Spinal cord (tissue), 10 donors: ENCODE data around the gene ATM. TPM values are rescaled to one million over a fixed set of nuclear protein-coding genes. Genes with fewer than 3 reads are reported as not detected.
"Not testable (repeated sequence)": the region's sequence is repeated elsewhere in the genome, so short reads cannot be mapped to it uniquely, and the experiment has no call there.

ENCODE experiments used
- DNase-seq, 6 donors: peaks; one replicate each; pipeline versions ENCODE4 v3.0.0 to v3.0.0-alpha.2; 2013 to 2015; ENCODE audit warnings: low spot score in 6 of 6, low read depth in 4 of 6
- H3K27ac ChIP-seq: one replicate; pipeline ENCODE4 v1.5.1; 2013; ENCODE audit warnings: low read depth, low read length, control low read depth
- H3K27me3 ChIP-seq: one replicate; pipeline ENCODE4 v1.6.1; 2013; ENCODE audit warnings: low read length; ENCODE audit not compliant: control insufficient read depth, insufficient read depth
- H3K36me3 ChIP-seq: one replicate; pipeline ENCODE4 v1.6.1; 2013; ENCODE audit warnings: low read length; ENCODE audit not compliant: control insufficient read depth, insufficient read depth
- H3K4me1 ChIP-seq: one replicate; pipeline ENCODE4 v1.6.1; 2013; ENCODE audit warnings: low read length; ENCODE audit not compliant: control insufficient read depth, insufficient read depth
- H3K4me3 ChIP-seq: one replicate; pipeline ENCODE4 v1.5.1; 2013; ENCODE audit warnings: low read depth, low read length, control low read depth
- H3K9me3 ChIP-seq: one replicate; pipeline ENCODE4 v1.6.1; 2013; ENCODE audit warnings: low read length; ENCODE audit not compliant: control insufficient read depth, insufficient read depth
- WGBS: methylation state at CpG from one replicate; pipeline ENCODE4 v1.1.5; 2013; ENCODE audit warnings: missing lambda C conversion rate; ENCODE audit not compliant: insufficient coverage; 5-methylcytosine and 5-hydroxymethylcytosine counted together
- polyA plus RNA-seq, 2 donors: library from polyadenylated mRNA; unstranded; fragments of 120-200 nt; gene quantifications; one replicate each; pipeline ENCODE4 v1.2.1, GENCODE V29; 2013; ENCODE audit not compliant: insufficient read length in 2 of 2
- total RNA-seq, 2 donors: library from RNA; depleted of rRNA in 1 of 2; stranded (reverse); fragments of 120-200 nt in 1 of 2; fragments of >200 nt in 1 of 2; gene quantifications; one replicate each; pipeline versions ENCODE4 v1.2.3 to v1.2.4, GENCODE V29; 2013 to 2014
- donor health status: healthy.

Gene ATM
- total and polyA plus RNA-seq, 4 donors: 44.7 to 137 (median 71.2) TPM

DNA sequence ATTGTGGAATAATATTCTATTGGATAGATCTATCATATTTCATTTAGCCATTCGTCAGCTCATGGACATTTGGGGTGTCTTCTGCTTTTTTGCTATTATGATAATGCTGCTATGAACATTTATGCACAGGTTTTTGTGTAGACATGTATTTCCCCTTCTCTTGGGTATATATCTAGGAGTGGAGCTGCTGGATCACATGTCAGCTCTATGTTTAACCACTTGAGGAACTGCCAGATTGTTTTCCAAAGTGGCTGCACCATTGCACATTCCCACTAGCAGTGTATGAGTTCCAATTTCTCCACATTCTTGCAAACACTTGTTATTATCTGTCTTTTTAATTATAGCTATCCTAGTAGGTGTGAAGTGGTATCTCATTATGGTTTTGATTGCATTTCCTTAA, 169.5 kb downstream of the ATM start:
- WGBS: no CpG with 5 or more reads among the region's 1 CpG
- Histone ChIP-seq H3K4me1 (no peaks in the 10 kb centered on the region), H3K4me3 (no peak overlapping the region), H3K36me3 (no peaks in the 10 kb centered on the region), H3K9me3 (no peaks in the 10 kb centered on the region), H3K27me3 (no peaks in the 10 kb centered on the region), H3K27ac (no peak overlapping the region)
- DNase-seq: no peak

DNA sequence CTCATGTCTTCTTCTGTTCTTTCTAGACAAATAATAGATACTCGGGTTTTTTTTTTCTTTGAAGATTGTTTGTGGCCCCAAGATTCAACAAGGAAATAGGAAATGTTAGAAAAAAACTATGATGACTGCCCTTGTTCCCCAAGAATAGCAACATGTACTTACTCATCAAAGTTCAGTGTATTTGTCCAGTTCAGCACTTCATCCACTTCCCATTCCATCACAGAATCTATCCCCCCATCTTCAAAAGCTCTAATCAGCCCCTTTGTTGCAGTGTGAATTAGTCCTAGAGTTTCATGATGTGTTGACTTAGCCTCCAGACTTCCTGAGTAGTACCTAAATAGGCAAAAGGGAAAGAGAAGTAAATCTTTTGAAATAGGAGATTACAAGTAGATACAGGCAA, 170.2 kb downstream of the ATM start:
- Histone ChIP-seq H3K36me3 (no peaks in the 10 kb centered on the region), H3K9me3 (no peaks in the 10 kb centered on the region), H3K27me3 (no peaks in the 10 kb centered on the region), H3K4me1 (no peaks in the 10 kb centered on the region), H3K4me3 (no peak overlapping the region), H3K27ac (no peak overlapping the region)
- WGBS: no CpG with 5 or more reads among the region's 1 CpG
- DNase-seq: peak in 1 of 6 donors; percentile 5

DNA sequence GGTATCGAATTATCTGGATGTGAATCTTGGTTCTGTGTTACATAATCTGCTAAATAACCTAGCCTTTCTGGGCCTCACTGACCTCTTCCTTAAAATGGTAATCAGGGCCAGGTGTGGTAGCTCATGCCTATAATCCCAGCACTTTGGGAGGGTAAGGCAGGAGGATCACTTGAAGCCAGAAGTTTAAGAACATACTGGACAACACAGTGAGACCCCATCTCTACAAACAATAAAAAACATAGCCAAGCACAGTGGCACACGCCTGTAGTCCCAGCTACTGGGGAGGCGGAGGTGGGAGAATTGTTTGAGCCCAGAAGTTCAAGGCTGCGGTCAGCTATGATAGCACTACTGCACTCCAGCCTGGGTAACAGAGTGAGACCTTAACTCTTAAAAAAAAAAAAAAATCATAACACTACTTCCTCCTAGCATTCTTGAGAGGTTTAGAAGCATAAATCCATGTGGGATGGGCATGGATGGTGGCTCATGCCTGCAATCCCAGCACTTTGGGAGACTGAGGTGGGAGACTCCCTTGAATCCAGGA, 171.9 kb downstream of the ATM start:
- Histone ChIP-seq H3K4me3 (no peak overlapping the region), H3K27ac (no peak overlapping the region), H3K9me3 (no peaks in the 10 kb centered on the region), H3K27me3 (no peaks in the 10 kb centered on the region), H3K4me1 (no peaks in the 10 kb centered on the region), H3K36me3 (no peaks in the 10 kb centered on the region)
- no peak for DNase-seq
- WGBS: no CpG with 5 or more reads among the region's 4 CpGs

DNA sequence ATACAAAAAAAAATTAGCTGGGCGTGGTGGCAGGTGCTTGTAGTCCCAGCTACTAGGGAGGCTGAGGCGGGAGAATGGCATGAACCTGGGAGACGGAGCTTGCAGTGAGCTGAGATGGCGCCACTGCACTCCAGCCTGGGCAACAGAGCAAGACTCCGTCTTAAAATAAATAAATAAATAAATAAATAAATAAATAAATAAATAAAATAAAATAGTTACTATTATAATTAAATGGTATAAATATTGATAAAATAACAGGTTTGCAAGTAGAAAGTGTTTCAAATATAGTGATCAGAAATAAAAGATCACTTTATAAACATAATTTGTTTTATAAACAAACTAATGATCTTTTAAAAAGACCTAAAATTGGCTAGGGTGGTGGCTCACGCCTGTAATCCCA, 173.8 kb downstream of the ATM start:
- not testable (repeated sequence) for H3K4me3 ChIP-seq, H3K27me3 ChIP-seq, H3K9me3 ChIP-seq, H3K36me3 ChIP-seq, H3K27ac ChIP-seq, H3K4me1 ChIP-seq, DNase-seq
- 71% methylated on average over 1 of the region's 6 CpGs for WGBS

DNA sequence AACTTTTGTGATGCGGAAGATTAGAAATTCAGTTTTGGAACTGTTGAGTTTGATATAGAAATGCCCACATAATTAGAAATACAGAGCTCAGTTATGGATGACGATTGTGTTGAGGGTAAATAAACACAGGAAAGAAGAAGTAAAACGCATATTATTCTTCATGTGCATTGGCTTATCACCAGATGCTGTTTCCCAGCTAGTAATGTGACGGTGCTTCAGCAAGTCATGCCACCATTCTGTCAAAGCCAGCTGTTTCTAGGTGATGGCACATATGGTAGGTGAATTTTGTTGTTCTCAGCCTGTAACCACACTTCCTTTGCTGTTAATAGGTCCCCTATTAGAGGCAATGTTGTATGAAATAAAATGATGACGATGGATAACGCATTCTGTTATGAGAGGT, 175.6 kb downstream of the ATM start:
- no peaks in the 10 kb centered on the region for H3K4me1 ChIP-seq
- no peaks in the 10 kb centered on the region for H3K27me3 ChIP-seq
- no peaks in the 10 kb centered on the region for H3K36me3 ChIP-seq
- DNase-seq: peak in 1 of 6 donors; percentile 15
- WGBS: 69% methylated on average over 3 of the region's 6 CpGs
- H3K9me3 ChIP-seq: no peaks in the 10 kb centered on the region
- H3K27ac ChIP-seq: no peak overlapping the region
- no peak overlapping the region for H3K4me3 ChIP-seq

DNA sequence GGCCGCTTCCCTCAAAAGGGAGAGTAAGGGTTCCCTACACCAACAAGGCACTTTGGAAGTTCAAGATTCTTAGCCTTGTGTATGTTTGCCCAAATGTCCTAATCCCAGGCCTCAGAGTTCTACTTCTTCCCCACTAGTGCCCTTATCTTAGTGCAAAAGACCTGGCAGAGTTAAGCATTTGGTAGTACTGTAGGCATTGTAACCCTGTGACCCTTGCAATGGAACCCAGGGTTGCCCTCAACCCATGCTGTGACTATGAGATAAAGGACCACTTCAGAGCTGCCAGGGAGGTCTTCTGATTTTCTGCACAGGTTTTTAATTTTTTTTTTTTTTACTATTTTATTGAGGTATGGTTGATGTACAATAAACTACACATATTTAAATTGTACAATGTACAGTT, 179.4 kb downstream of the ATM start:
- no peak overlapping the region for H3K27ac ChIP-seq
- no CpG with 5 or more reads among the region's 1 CpG for WGBS

DNA sequence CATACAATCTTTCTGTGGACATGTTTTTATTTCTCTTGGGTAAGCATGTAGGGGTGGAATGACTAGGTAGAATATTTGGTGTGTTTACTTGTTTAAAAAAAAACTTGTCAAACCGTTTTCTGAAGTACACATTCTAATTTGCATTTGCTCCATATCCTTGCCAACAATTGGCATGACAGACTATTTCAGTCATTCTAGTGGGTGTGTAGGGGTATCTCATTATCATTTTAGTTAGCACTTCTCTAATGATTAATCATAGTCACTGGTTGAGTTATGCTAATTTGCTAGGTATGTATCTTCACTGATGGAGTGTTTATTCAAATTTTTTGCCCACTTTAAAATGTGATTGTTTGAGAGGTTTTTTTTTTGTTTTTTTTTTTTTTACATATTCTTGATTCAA, 180.2 kb downstream of the ATM start:
- Histone ChIP-seq H3K9me3 (no peaks in the 10 kb centered on the region), H3K4me3 (no peak overlapping the region), H3K36me3 (no peaks in the 10 kb centered on the region), H3K27ac (no peak overlapping the region), H3K27me3 (no peaks in the 10 kb centered on the region), H3K4me1 (no peaks in the 10 kb centered on the region)
- no peak for DNase-seq
- no CpG with 5 or more reads among the region's 1 CpG for WGBS

More for the DNA sequence above, 179.4 kb downstream of the ATM start:
- no peaks in the 10 kb centered on the region for H3K4me1 ChIP-seq
- no peaks in the 10 kb centered on the region for H3K9me3 ChIP-seq
- no peaks in the 10 kb centered on the region for H3K36me3 ChIP-seq
- H3K4me3 ChIP-seq: no peak overlapping the region
- no peaks in the 10 kb centered on the region for H3K27me3 ChIP-seq
- DNase-seq: no peak

DNA sequence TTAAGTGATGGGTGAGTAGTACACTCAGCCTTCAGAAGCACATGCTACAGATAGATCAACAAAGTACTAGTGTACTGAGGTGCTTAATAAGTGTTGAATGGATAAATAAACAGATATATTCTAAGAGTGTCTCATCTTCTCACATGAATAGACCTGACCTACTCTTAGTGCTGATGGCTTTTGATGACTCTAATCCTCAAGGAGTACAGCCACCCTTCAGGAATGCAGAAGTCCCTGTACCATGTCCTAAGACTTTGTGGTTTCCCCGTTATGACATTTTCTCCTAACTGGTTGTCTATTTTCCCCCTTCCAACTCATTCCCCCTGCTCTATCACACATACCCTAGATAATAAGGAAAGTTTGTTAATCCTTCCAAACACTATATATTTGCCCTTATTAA, 182.8 kb downstream of the ATM start:
- no peaks in the 10 kb centered on the region for H3K4me1 ChIP-seq
- no peak overlapping the region for H3K27ac ChIP-seq
- no peak overlapping the region for H3K4me3 ChIP-seq
- no peak for DNase-seq
- H3K9me3 ChIP-seq: no peaks in the 10 kb centered on the region
- WGBS: no CpG with 5 or more reads among the region's 1 CpG
- no peaks in the 10 kb centered on the region for H3K27me3 ChIP-seq
- H3K36me3 ChIP-seq: no peaks in the 10 kb centered on the region

DNA sequence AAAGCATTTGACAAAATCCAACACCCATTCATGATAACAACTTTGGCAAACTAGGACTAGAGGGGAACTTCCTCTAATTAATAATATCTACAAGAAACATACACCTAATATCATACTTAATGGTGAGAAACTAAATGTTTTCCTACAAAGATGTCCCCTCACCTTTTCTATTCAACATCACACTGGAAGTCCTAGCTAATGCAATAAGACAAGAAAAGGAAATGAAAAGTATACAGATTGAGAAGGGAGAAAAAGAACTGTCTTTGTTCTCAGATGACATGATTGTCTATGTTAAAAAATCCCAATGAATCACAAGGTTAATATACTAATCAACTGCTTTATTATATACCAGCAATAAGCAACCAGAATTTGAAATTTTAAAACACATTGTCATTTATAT, 192.1 kb downstream of the ATM start:
- DNase-seq: no peak
- H3K27ac ChIP-seq: no peak overlapping the region
- no peaks in the 10 kb centered on the region for H3K36me3 ChIP-seq
- H3K4me3 ChIP-seq: no peak overlapping the region
- no peaks in the 10 kb centered on the region for H3K27me3 ChIP-seq
- H3K9me3 ChIP-seq: peaks cover 4% of the 10 kb centered on the region
- H3K4me1 ChIP-seq: no peaks in the 10 kb centered on the region

DNA sequence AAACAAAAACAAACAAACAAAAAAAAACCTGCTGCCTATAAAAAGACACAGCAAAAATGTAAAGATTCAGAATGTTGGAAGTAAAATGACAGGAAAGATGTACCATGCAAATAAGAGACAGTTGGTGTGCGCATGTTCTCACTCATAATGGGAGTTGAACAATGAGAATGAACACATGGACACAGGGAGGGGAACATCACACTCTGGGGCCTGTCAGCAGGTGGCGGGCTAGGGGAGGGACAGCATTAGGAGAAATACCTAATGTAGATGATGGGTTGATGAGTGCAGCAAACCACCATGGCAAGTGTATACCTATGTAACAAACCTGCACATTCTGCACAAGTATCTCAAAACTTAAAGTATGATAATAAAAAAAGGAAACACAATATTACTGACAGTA, 194.7 kb downstream of the ATM start:
- WGBS: 67% methylated on average over 1 of the region's 2 CpGs
- not testable (repeated sequence) for H3K4me1 ChIP-seq, H3K9me3 ChIP-seq, H3K27ac ChIP-seq, H3K36me3 ChIP-seq, H3K4me3 ChIP-seq, H3K27me3 ChIP-seq
- DNase-seq: peak in 1 of 6 donors; percentile 6
